Upper lobe of left lung (tissue), 6 donors: ENCODE results near the gene LIN37. TPM values are rescaled to one million over a fixed set of nuclear protein-coding genes. Genes with fewer than 3 reads are reported as not detected.

Experiments used
- ATAC-seq, 2 donors: fragments of 200-7000 bp; cut with Tn5 transposase; one replicate each; pipeline ENCODE4 v1.9.1; 2022; ENCODE audit warnings: mild to moderate bottlenecking in 2 of 2, moderate library complexity in 2 of 2; ENCODE audit not compliant: low FRiP score in 2 of 2
- DNase-seq, 2 donors: peaks; one replicate each; pipeline ENCODE4 v3.0.0-alpha.2; 2019 to 2020
- H3K27ac ChIP-seq, 4 donors: fragments of 200-600 bp; sonication (generic); one replicate each; pipeline ENCODE4 v1.5.1; 2016 to 2019
- H3K27me3 ChIP-seq, 4 donors: fragments of 200-600 bp; sonication (generic); one replicate each; pipeline ENCODE4 v1.5.1; 2017 to 2019
- H3K36me3 ChIP-seq, 4 donors: fragments of 200-600 bp; sonication (generic); one replicate each; pipeline ENCODE4 v1.5.1; 2016 to 2019
- H3K4me1 ChIP-seq, 4 donors: fragments of 200-600 bp; sonication (generic); one replicate each; pipeline ENCODE4 v1.5.1; 2018 to 2019
- H3K4me3 ChIP-seq, 4 donors: fragments of 200-600 bp; sonication (generic); one replicate each; pipeline ENCODE4 v1.5.1; 2017 to 2019; ENCODE audit warnings: mild to moderate bottlenecking in 2 of 4, moderate library complexity in 1 of 4
- H3K9me3 ChIP-seq, 4 donors: fragments of 200-600 bp; sonication (generic); one replicate each; pipeline ENCODE4 v1.5.1; 2018 to 2019
- EP300 ChIP-seq, 4 donors: sonication (generic); formaldehyde crosslinking; IDR thresholded peaks; one replicate each; pipeline ENCODE4 v1.5.1; 2017; ENCODE audit warnings: antibody characterized with exemption in 4 of 4, control low read depth in 2 of 4
- POLR2A ChIP-seq, 4 donors: fragments of 450-650 bp; IDR thresholded peaks; one replicate each; pipeline ENCODE4 v1.5.1; 2016 to 2017; ENCODE audit warnings: antibody characterized with exemption in 4 of 4, mild to moderate bottlenecking in 2 of 4
- POLR2AphosphoS5 ChIP-seq, 2 donors: sonication (generic); formaldehyde crosslinking; IDR thresholded peaks; one replicate each; pipeline ENCODE4 v1.5.1; 2017; ENCODE audit warnings: antibody characterized with exemption in 2 of 2
- WGBS, 2 donors: methylation state at CpG; one replicate each; pipeline ENCODE4 v1.1.5; 2017 to 2018; 5-methylcytosine and 5-hydroxymethylcytosine counted together
- total RNA-seq, 6 donors: library from RNA; depleted of rRNA in 4 of 6; stranded (reverse); fragments of >200 nt in 4 of 6; gene quantifications; one replicate each; pipeline versions ENCODE4 v1.1.0 to v1.2.1, GENCODE V29; 2016 to 2021
- TF ChIP-seq, protein P1 (sequence below), 6 experiments: fragments of 450-650 bp in 4 of 6; fragments of 200-600 bp in 2 of 6; sonication (generic) in 2 of 6; IDR thresholded peaks; one replicate each; pipeline ENCODE4 v1.5.1; 2016 to 2019; ENCODE audit warnings: antibody characterized with exemption in 6 of 6
- donor health status: DM: no; HTN: no; CAD: no; lungs with moderate emphysema.
- donor health status: DM: no; HTN: yes; CAD: no; lungs with severe emphysema.

Gene LIN37
- total RNA-seq, 6 donors from 2014 or later: 4.0 to 16.9 (median 10.9) TPM

DNA sequence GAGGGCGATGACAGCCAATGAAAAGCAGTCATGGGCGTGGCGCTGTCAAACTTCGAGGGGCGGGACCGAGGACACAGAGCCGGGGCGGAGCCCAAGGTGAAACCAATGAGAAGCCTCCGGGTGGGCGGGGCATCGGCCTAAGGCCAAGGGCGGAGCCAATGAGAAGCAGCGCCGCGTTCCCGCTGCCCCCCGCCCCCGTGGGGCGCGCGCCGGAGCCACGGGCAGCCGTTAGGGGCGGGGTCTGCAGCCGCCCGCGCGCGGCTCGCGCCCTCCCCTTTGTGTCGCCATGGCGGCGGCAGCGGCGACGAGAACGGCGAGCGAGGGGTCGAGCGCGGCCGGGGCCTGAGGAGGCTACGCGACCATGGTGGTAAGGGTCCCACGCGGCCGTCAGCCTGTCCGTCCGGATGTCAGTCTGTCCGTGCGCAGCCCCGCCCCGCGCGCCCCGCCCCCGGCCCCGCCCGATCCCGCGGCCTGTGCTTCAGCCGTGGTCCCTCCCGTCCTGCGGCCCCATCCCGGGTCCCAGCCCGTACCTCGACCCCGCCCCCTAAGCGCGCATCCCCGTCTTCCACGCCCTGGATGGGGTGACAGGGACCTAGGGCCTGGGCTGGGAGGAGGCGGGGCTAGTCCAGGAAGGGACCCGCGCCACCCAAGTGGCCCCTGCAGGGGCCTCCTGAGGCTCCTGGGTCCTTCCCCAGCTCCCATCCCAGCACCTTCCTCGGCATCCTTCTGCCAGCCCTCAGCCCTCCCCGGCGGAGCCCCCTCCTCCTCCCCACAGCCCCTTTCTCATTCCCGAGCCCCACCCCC is 27.1 kb downstream of the LIN37 start, which contains the start of gene ARHGAP33:
TSS of gene ARHGAP33 (plus strand) at position 267 of the 804 bp plus-strand sequence. CDS start at position 362, 95 bp downstream.
- Histone ChIP-seq H3K27ac (peak within 1 kb of the TSS in 2 of 4 donors; percentile 55 to 78), H3K4me3 (peak within 1 kb of the TSS; percentile 95 to 99 (median 96)), H3K27me3 (no peaks in the 10 kb centered on the region), H3K9me3 (no peaks in the 10 kb centered on the region), H3K36me3 (peaks cover 0 to 13% (median 8%) of the 10 kb centered on the region in 4 donors), H3K4me1 (peaks cover 10 to 20% (median 14%) of the 10 kb centered on the region in 4 donors)
- WGBS, 2 donors: 1 to 2% methylated on average over 35 to 43 of the region's 82 CpGs
- DNase-seq (peak; percentile 99), ATAC-seq (peak; percentile 98 to 99)
- TF ChIP-seq, protein P1, sequence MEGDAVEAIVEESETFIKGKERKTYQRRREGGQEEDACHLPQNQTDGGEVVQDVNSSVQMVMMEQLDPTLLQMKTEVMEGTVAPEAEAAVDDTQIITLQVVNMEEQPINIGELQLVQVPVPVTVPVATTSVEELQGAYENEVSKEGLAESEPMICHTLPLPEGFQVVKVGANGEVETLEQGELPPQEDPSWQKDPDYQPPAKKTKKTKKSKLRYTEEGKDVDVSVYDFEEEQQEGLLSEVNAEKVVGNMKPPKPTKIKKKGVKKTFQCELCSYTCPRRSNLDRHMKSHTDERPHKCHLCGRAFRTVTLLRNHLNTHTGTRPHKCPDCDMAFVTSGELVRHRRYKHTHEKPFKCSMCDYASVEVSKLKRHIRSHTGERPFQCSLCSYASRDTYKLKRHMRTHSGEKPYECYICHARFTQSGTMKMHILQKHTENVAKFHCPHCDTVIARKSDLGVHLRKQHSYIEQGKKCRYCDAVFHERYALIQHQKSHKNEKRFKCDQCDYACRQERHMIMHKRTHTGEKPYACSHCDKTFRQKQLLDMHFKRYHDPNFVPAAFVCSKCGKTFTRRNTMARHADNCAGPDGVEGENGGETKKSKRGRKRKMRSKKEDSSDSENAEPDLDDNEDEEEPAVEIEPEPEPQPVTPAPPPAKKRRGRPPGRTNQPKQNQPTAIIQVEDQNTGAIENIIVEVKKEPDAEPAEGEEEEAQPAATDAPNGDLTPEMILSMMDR (IDR thresholded peaks at IDR 0.05): no peak

DNA sequence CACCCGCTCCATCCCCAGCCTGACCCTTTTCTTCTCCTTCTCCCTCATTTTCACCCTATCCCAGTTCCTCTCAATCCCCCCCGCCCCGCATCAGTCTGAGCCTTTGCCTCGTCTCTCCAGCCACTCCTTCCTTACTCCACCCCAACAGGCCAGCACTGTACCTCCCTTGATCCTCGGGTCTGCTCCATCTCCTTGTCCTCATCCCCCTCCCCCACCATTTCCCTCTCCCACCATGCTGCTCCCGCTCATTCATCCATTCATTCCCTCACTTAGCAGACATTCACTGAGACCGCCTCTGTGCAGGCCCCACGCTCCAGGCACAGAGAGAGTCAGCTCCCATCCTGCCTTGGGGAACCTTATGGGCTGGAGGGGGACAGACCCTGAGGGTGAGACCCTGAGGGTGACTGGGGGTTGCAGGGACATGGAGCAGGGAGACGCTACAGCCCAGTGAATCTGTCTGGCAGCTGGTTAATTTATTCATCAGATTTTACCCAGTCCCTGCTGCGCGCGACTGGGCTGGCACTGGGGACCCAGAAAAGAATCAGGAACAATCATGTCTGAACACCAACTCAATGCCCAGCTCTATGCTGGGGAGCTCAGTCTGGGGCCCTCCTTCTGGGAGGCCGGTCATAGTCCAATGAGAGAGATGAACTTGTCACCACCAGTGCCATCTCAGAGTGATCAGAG is 27.9 kb downstream of the LIN37 start:
- Histone ChIP-seq H3K36me3 (peaks cover 0 to 21% (median 12%) of the 10 kb centered on the region in 4 donors), H3K4me3 (peak overlapping the region in 3 of 4 donors; percentile 95 to 98 (median 95)), H3K27me3 (no peaks in the 10 kb centered on the region), H3K27ac (peak overlapping the region in 2 of 4 donors; percentile 55 to 78), H3K9me3 (no peaks in the 10 kb centered on the region), H3K4me1 (peaks cover 10 to 20% (median 14%) of the 10 kb centered on the region in 4 donors)
- DNase-seq (no peak), ATAC-seq (no peak)
- 62 to 69% methylated on average over 12 to 13 of the region's 13 CpGs for WGBS, 2 donors
- no peak for TF ChIP-seq EP300 (IDR thresholded peaks at IDR 0.05)
- no peak for TF ChIP-seq POLR2A (IDR thresholded peaks at IDR 0.05)
- TF ChIP-seq POLR2AphosphoS5 (IDR thresholded peaks at IDR 0.05): no peak
- TF ChIP-seq, protein P1 (IDR thresholded peaks at IDR 0.05): no peak

DNA sequence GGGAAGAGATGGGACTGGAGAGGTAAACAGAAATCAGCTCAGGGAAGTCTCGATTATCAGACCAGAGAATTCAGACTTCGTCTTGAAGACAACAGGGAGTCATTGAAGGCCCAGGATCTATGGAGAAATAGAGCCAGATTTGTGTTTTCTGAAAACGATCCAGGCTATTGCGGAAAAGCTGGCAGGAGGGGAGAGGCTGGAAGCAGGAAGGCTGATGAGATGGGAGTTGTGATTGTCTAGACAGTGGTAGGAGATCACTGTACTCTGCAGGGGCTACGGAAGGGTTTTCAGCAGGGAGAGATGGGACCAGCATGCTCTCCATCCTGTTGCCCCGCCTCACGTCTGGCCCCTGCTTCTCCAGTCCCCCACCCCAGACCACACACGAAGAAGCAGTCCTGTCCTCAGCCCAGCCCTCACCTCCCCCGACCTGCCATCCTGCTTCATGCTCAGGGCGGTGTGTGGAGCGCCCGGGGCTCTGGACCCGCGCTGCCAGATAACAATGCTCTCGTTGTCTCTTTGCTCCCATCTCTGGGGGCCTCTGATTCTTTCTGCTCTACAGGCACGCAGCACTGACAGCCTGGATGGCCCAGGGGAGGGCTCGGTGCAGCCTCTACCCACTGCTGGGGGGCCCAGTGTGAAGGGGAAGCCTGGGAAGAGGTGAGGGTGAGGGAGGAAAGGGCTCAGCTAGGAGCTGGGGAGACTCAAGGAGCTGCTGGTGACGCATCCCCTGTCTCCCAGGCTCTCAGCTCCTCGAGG is 28.9 kb downstream of the LIN37 start:
- 67 to 80% methylated on average over 17 to 19 of the region's 19 CpGs for WGBS, 2 donors
- Histone ChIP-seq H3K27me3 (no peaks in the 10 kb centered on the region), H3K9me3 (no peaks in the 10 kb centered on the region), H3K4me3 (no peak overlapping the region), H3K27ac (no peak overlapping the region), H3K4me1 (peaks cover 10 to 20% (median 14%) of the 10 kb centered on the region in 4 donors), H3K36me3 (peaks cover 0 to 26% (median 15%) of the 10 kb centered on the region in 4 donors)
- DNase-seq: no peak
- no peak for ATAC-seq
- TF ChIP-seq EP300 (IDR thresholded peaks at IDR 0.05) (no peak), POLR2AphosphoS5 (IDR thresholded peaks at IDR 0.05) (no peak), POLR2A (IDR thresholded peaks at IDR 0.05) (no peak)
- TF ChIP-seq, protein P1 (IDR thresholded peaks at IDR 0.05): no peak

DNA sequence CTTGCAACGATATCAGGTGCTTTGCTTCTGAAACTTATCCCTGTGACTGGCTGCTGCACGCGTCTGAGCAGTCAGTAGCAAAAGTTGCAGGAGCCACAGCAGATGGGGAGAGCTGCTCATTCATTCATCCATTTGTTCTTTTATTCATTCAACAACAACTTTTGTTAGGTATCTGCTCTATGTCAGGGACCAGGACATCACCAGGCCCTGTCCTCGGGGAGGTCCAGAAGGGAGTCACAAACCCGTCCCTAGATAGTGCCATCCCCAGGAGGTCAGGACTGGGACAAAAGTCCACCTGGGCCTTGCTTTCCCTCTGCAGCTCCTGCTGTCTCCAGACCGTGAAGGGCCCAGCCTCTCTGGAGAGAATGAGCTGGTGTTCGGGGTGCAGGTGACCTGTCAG is 29.6 kb downstream of the LIN37 start:
- TF ChIP-seq, protein P1 (IDR thresholded peaks at IDR 0.05): no peak
- no peak for TF ChIP-seq POLR2AphosphoS5 (IDR thresholded peaks at IDR 0.05)
- no peak for TF ChIP-seq EP300 (IDR thresholded peaks at IDR 0.05)
- TF ChIP-seq POLR2A (IDR thresholded peaks at IDR 0.05): no peak
- ATAC-seq (no peak), DNase-seq (no peak)
- no peak overlapping the region for H3K27ac ChIP-seq
- no peaks in the 10 kb centered on the region for H3K27me3 ChIP-seq
- peaks cover 10 to 20% (median 14%) of the 10 kb centered on the region in 4 donors for H3K4me1 ChIP-seq
- H3K9me3 ChIP-seq: no peaks in the 10 kb centered on the region
- peaks cover 0 to 30% (median 18%) of the 10 kb centered on the region in 4 donors for H3K36me3 ChIP-seq
- H3K4me3 ChIP-seq: no peak overlapping the region
- 83 to 95% methylated on average over 7 of the region's 7 CpGs for WGBS, 2 donors
